Kidney tubule cell (primary cell): ENCODE data around the gene ATG2B.

Experiments used
- DNase-seq: peaks from one replicate; pipeline ENCODE4 v3.0.0-alpha.2; 2018; ENCODE audit warnings: low spot score

Gene ATG2B

GRCh38 chr14:96307434-96307833 is 55.7 kb downstream of the ATG2B start:
- peak; percentile 43 for DNase-seq

GRCh38 chr14:96304956-96305355 is 58.2 kb downstream of the ATG2B start:
- peak; percentile 81 for DNase-seq

- no peak for DNase-seq
These were observed 59.2 kb downstream of the ATG2B start for GRCh38 chr14:96303981-96304380.

GRCh38 chr14:96299441-96299840 is 63.7 kb downstream of the ATG2B start:
- DNase-seq: no peak

- no peak for DNase-seq
These were observed 65.1 kb downstream of the ATG2B start for GRCh38 chr14:96297997-96298515.

GRCh38 chr14:96297000-96297399 is 66.1 kb downstream of the ATG2B start:
- peak; percentile 32 for DNase-seq

GRCh38 chr14:96294246-96294645 is 68.9 kb downstream of the ATG2B start:
- no peak for DNase-seq

- DNase-seq: no peak
These were observed 75.3 kb downstream of the ATG2B start for GRCh38 chr14:96287856-96288255.

- DNase-seq: no peak
These were observed 76.9 kb downstream of the ATG2B start for GRCh38 chr14:96286251-96286650.

GRCh38 chr14:96285667-96286066 is 77.5 kb downstream of the ATG2B start:
- DNase-seq: no peak

GRCh38 chr14:96284430-96284829 is 78.7 kb downstream of the ATG2B start:
- DNase-seq: no peak

GRCh38 chr14:96284008-96284407 is 79.1 kb downstream of the ATG2B start:
- no peak for DNase-seq

- no peak for DNase-seq
These were observed 81.7 kb downstream of the ATG2B start for GRCh38 chr14:96281486-96281885.

- no peak for DNase-seq
These were observed 83.0 kb downstream of the ATG2B start for GRCh38 chr14:96280104-96280503.

GRCh38 chr14:96279564-96279963 is 83.6 kb downstream of the ATG2B start:
- DNase-seq: no peak

GRCh38 chr14:96277890-96278289 is 85.3 kb downstream of the ATG2B start:
- DNase-seq: no peak

GRCh38 chr14:96275177-96276112 is 87.7 kb downstream of the ATG2B start:
- DNase-seq: peak; percentile 62

GRCh38 chr14:96274543-96274942 is 88.6 kb downstream of the ATG2B start:
- no peak for DNase-seq

GRCh38 chr14:96274122-96274521 is 89.0 kb downstream of the ATG2B start:
- no peak for DNase-seq

GRCh38 chr14:96273629-96274028 is 89.5 kb downstream of the ATG2B start:
- no peak for DNase-seq

- peak; percentile 18 for DNase-seq
These were observed 90.2 kb downstream of the ATG2B start for GRCh38 chr14:96272777-96273473.

- DNase-seq: peak; percentile 52
These were observed 91.7 kb downstream of the ATG2B start for GRCh38 chr14:96271421-96271762.
